Stimulated activated CD8-positive, alpha-beta memory T cell treated with anti-CD3 and anti-CD28 coated beads, Interleukin-2, amount 100 ng/mL, for 1 hour (primary cell): ENCODE data around the gene PRXL2B.

ENCODE experiments used
- DNase-seq, 2 donors: peaks; one replicate each; pipeline ENCODE4 v3.0.0-alpha.2; 2020; ENCODE audit warnings: low read depth in 2 of 2

The PRXL2B gene

GRCh38 chr1:2635361-2636010 lies 48.9 kb downstream of the PRXL2B start:
- no peak for DNase-seq

GRCh38 chr1:2636733-2637132 lies 50.2 kb downstream of the PRXL2B start:
- no peak for DNase-seq

DNA sequence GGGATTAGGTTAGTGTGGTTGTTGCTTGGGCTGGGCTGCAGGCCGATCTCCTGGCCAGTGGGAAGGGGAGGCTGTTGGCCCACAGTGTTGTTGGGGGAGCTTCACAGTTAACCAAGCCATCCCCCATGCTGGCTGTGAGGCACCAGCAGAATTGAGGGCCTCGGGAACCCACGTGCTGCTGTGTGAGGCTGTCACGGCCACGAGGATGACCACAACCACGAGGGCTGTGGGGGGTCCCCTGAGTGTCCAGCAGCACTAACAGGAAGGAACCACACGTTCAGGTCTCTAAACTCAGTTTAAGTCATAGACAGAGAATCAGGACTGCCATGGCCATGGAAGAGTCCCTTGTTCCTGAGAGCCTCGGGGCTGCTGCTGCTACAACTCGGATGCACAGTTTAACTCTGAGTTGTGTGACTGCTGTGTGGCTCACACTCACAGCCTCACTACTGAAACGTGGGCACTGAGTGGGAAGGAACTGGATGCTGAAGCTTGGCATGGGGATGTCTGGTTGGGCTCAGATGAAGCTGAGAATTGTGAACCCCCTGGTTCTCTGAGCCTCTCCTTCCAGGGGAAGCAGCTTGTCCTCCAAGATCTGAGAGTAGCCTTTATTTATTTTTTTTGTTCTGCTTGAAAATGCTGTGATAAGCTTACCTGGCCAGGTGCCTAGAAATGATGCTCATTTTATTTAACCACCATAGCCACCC lies 51.0 kb downstream of the PRXL2B start:
- no peak for DNase-seq

DNA sequence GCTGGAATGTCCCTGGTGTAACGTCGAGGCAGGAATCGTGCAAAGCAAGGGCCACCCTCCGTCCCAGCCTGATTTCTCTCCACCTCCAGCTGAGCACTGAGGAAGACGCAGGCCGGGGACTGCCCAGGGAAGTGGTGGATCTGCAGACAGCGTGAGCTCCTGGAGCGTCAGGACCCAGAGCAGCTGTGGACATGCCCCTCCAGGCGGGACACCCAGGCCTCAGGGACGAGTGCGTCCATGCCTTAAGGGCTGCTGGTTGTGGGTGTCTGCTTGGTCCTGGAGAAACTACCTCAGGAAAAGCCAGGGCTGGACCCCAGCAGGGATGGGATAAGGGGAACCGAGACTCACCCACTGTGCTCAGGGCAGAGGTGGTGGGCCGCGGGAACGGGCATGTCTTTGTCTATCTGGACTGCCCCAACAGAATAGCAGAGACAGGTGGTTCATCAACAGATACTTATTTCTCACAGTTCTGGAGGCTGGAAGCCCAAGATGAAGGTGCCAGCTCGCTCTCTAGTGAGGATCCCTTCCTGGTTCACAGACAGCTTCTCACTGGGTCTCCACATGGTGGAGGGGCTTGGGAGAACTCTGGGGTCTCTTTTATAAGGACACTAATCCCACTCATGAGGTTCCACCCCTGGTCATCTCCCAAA lies 52.0 kb downstream of the PRXL2B start:
- DNase-seq = no peak

DNA sequence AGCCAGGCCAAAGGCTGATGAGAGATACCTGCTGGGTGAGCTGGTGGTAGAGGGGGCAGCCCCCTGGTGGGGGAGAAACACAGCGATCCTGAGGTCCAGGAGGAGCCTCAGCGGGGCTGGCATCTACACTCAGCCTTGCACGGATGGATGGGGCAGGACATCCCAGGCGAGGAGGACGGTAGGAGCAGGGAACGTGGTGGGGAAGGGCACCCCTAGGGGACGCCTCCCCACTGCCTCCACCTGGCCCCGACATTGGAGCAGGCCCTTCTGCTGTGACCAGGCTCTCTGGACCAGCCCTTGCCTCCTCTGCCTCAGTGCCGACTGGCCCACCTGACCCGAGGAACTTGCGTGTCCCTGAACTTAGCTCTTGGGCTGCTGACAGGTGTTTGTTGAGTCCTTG lies 52.6 kb downstream of the PRXL2B start:
- no peak for DNase-seq

DNA sequence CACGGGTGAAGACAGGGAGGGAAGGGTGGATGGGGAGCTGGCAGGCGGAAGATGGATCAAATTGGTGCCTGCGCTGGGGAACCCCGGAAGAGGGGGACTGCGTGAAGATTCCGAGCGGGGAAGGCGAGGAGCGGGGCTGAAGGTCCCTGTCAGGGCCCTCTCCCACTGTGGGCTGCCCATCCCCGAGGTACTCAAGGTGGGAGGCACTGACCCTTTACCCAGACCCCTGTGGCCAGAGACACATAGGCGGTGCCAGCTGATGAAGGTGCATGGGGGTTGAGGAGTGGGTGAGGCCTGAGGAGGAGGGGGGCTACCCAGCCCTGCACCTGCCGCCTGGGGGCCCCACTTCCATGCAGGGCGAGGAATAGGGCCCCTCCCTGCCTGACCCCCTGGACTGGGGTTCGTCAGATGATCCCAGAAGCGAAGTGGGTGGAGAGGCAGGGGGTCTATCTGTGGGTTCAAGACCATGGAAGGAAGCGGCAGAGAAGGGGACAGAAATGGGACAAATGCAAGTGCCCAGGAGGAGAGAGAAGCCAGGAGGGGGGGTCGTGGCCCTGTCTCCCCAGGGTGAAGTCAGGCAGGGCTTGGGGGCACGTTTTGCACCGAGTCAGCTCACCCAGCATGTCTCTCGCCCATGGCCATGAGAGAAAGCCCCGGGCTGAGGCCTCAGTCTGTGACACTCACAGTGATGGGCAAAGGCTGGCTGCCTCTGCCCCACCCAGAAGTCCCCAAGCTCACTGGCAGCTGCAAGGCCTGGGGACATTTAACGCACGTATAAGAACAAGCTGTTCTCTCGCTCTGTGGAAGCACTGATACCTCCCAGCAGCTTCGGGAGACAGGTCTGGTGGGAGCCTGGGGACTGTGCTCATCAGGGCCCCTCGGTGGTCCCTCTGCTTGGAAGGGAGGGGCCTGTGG lies 53.3 kb downstream of the PRXL2B start:
- no peak for DNase-seq

- no peak for DNase-seq
Measured at GRCh38 chr1:2640626-2641025, 54.0 kb downstream of the PRXL2B start.
